Measurements from ENCODE around the gene KIAA0513.

- TF ChIP-seq SMAD3 (CRISPR knock-in tag; IDR thresholded peaks at IDR 0.05; ENCODE audit: borderline replicate concordance) = no peak
- TF ChIP-seq TEAD4 (CRISPR knock-in tag; IDR thresholded peaks at IDR 0.05) = no peak
- no peak for TF ChIP-seq MLX (CRISPR knock-in tag; IDR thresholded peaks at IDR 0.05)
- TF ChIP-seq CTCF (IDR thresholded peaks at IDR 0.05) = no peak
- TF ChIP-seq RELA (CRISPR knock-in tag; IDR thresholded peaks at IDR 0.05; ENCODE audit: borderline replicate concordance) = no peak
- no peak for TF ChIP-seq CREM (CRISPR knock-in tag; IDR thresholded peaks at IDR 0.05)
- TF ChIP-seq, protein P1, sequence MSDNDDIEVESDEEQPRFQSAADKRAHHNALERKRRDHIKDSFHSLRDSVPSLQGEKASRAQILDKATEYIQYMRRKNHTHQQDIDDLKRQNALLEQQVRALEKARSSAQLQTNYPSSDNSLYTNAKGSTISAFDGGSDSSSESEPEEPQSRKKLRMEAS (CRISPR knock-in tag; IDR thresholded peaks at IDR 0.05) = no peak
These were observed 34.0 kb downstream of the KIAA0513 start for GRCh38 chr16:85061566-85061965.

Measured in WTC11 (cell line).